HG02884 (cell line): ENCODE data around the gene KRT6C.

Experiments
- ATAC-seq: cut with Tn5 transposase; IDR thresholded peaks from one replicate; pipeline ENCODE4 v1.9.1; 2021; ENCODE audit warnings: mild to moderate bottlenecking, moderate library complexity; ENCODE audit not compliant: unreplicated experiment

Gene KRT6C

GRCh38 chr12:52473768-52474167, at the start of gene KRT6C:
Gene KRT6C, minus strand, starts transcription at chr12:52473805. Its CDS starts 68 bp downstream, at chr12:52473737.
- ATAC-seq = no peak

DNA sequence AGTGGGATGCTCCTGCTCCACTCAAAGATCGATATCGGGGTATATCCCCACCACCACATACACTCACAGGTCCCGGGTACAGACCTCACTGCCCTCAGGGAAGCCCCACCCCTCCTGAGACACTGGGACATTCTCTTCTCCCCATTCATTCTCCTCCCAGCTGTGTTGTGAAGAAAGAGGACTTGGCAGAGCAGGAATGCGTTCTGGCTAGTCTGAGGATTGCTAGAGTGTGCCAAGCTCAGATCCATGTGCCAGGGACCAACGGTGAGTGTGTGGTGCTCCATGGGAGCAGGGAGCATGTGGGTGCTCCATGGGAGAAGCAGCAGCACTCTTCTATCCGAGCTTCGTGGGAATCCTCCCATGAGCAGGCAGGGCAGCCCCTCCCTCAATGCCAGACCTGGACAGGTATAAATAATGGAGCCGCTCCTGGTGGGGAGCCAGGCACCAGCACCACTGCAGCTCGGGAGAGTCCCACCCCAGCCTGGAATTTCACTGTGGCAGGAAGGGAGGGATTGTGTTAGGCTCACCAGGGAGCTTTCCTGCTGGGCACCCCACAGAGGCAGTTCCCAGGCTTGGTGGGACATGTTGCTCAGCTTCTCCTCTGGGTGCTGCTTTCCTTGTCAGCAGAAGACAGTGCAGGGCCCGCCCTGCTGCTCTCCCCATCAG, 48.9 kb upstream of the KRT6C start:
- no peak for ATAC-seq

DNA sequence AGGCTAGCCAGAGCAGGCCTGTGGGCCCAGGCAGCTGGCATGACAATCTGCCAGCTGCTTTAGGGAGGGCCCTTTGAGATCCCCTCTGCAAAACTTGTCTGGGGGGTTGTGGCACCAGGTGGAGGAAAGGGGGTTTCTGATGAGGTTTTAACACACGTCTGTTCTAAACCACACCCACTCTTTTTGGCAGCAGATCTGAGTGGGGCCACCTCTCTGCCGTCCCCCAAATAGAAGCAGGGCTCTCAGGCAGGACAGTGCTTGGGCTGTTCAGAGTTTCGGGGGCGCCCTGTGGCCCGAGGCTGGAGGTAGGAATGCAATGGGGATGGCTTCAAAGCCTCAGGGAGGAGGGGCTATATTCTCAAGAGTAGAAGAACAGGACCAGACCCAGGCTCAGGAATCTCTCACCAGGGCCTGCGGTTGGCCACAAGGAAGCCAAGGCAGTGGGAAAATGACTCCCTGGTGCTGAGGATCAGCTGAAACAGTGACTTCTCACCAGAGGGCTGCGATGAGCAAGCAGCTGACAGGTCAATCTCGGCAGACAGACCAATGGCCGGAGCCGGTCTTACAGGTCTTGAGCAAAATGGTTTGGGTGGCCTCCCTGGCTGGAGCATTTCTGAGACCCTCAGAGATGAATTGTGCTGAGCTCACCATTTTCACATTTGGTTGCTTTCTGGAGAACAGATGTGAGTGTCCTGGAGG, 48.1 kb upstream of the KRT6C start:
- ATAC-seq = no peak

DNA sequence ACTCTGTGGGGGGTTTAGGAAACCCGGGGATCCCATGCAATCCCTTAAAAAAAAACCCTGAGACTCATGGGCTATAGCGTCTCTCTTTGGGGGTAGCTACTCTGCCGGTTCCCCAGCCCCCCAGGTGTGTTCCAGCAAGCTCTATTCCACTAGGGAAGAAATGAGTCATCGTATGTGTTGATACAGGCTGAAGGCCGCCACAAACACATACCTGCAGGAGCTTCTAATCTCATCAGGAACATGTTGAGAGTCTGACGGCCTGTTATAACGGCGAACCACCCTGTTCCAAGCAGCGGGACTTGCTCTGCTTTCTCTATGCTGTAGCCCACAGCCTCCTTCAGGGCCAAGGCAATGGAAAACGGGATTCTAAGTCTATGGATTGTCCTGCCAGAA, 47.6 kb upstream of the KRT6C start:
- no peak for ATAC-seq

DNA sequence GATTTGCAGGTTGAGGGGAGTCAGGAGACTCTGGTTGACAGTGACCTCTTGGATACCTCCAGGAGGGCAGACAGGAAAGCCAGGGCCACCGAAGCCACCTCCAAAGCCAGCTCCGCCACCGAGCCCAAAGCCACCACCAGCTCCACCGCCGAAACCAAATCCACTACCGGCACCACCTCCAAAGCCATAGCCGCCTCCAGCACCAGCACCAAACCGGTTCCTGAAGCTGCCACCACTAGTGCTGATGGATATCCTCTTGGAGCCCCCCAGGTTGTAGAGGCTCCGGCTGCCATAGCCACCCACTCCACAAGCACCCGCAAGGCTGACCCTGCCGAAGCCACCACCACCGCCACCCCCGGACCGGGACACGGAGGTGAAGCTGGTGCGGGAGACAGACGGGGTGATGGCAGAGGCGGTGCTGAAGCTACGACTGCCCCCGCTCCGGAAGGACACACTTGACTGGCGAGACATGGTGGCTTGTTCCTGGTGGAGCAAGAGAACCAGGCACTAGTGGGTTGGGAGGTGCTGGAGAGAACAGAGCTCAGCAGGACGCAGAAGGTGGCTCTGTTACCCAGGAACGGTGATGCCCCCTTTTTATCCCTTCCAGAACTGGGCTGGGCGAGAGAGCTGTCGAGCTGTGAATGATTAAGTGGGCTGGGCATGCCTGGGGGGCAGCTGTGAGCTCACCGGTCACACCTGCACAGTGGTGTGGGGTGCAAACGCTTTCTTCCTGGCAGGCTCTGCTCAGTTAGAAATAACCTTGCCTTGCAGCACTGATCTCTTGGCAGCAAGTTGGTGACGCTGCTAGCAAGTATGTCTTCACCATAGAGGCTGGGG, 46.4 kb upstream of the KRT6C start, which contains the start of gene KRT5:
TSS of gene KRT5 (minus strand) at position 569 of the 837 bp plus-strand sequence. CDS start at position 471, 98 bp downstream.
- ATAC-seq = no peak

DNA sequence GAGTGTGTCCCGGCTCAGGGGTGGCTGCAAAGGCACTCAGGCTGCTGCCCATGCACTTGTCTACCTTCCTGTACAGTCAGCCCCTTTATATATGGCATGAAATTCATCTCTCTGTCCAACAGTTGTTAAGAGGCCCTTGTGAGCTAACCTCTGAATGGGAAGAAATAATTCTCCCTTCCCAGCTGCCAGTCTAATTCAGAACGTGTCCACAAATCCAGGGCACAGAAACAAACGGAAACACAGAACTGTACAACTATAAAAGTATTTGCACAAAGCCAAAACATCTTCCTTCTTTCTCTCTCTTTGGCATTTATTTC, 45.7 kb upstream of the KRT6C start:
- no peak for ATAC-seq

DNA sequence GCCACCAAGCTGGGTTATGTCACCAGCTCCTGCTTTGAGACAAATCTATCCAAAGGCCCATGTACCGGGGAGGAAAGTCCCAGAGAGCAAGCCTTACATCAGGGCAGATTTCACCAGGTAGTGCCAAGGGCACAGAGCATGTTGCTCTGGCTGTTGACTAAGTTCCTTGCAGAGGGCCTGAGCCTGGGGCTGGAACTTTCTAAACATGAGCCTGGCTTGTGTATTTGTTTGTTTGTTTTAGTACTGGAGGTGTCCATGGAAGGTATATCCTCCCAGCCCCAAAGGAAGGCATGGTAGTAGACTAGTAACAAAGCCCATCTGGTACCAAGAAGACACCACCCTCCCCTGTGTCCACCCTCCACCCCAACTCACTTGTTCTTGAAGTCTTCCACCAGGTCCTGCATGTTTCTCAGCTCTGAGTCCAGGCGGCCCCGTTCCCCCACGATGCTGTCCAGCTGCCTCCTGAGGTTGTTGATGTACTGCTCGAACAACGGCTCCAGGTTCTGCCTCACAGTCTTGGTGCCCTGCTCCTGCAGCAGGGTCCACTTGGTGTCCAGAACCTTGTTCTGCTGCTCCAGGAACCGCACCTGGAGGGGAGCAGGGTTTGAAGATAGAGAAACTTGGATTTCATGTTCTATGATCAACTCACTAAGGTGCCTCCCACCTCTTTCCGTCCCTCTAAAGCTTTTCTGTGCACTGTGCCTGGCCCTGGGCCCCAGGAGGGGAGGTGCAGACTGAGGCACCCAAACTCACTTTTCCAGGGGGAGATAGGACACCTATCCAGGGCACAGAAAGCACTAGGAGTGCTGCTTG, 45.2 kb upstream of the KRT6C start:
- ATAC-seq = no peak

GRCh38 chr12:52517888-52518287, 44.3 kb upstream of the KRT6C start:
- ATAC-seq = no peak

GRCh38 chr12:52517005-52517835, 43.6 kb upstream of the KRT6C start:
- ATAC-seq = no peak

DNA sequence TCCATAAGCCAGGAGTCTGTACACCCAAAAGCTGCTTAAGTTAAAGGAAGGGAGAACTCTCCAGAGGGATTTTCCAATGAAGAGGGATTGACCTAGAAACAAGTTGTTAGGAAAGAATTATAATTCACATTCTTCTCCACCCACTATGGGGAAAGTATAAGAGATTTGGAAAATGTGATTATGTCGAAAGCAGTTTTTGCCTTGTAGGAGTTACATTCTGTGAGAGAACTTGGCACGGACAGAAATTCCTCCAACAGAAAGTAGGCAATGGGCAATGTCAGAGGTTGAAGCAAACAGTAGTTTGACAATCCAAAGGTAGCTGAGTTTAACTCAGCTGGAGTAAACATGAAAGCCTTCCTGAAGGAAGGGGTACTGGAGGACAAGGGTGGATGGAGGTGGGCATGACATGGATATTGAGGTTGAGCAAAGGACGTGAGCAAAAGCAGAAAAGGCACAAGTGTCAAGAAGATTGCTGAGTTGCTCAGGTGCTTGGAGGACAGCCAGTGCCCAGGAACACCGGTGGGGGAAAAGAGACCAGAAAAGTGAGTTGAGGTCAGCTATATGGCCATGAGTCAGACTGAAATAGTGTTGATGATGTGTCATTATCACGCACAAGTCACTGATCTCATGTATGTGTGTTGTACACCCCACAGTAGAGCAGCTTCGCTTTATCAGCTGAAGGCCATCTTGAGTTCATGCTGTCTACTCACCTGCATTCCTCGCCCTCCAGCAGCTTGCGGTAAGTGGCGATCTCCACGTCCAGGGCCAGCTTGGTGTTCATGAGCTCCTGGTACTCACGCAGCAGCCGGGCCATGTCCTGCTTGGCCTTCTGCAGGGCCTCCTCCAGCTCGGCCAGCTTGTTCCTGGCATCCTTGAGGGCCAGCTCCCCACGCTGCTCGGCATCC, 42.6 kb upstream of the KRT6C start:
- no peak for ATAC-seq

DNA sequence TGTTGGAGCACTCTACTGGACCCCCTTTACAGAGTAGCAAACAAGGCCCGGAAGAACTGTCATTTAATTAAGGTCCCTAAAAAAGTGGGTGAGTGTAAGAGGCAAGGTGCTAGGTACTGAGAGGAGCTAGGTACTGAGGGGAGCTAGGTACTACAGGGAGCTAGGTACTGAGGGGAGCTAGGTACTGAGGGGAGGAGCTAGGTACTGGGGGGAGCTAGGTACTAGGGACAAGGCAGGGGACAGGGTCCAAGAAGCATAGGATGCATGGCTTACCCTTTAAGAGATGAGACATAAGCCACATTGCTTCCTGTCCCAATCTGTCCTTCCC, 41.7 kb upstream of the KRT6C start:
- ATAC-seq = no peak

GRCh38 chr12:52514471-52515318, 41.1 kb upstream of the KRT6C start:
- ATAC-seq = no peak

DNA sequence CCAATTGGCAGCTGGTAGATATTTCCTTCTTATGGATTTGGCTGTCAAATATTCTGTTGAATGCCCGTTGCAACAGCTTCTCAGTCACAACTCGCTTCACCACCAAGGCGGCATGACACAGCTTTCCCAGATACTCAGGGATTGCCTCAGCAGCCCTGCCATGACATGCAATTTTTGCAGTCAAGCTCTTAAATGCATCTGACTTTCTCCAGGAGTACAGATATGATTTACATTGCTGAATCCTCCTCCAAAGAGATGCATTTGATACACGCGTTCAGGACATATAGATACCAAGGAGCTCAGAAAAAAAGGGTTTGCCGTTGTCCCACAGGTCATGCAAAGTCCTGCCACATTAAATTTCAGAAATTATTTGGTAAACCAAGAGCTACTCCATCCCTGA, 40.1 kb upstream of the KRT6C start:
- ATAC-seq = no peak

DNA sequence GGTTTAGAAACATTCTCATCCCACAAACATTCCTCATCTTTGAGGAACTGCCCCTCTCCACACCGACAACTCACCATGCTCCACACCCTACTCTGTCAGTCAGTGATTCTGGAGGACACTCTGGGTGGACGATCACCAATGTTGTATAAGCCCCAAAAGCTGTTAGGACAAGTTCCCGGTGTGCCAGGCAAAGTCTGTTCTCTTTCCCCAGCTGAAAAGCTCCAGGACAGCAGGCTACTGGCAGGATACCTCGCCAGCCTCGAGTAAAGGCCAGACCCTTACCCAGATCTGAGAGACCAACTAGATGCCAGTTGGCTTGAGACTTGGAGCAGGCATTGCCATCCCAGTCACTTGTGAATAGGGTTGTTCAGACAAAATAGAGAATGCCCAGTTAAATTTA, 34.6 kb upstream of the KRT6C start:
- no peak for ATAC-seq

GRCh38 chr12:52506858-52507715, 33.5 kb upstream of the KRT6C start:
- no peak for ATAC-seq

GRCh38 chr12:52502877-52503276, 29.3 kb upstream of the KRT6C start:
- ATAC-seq = no peak

DNA sequence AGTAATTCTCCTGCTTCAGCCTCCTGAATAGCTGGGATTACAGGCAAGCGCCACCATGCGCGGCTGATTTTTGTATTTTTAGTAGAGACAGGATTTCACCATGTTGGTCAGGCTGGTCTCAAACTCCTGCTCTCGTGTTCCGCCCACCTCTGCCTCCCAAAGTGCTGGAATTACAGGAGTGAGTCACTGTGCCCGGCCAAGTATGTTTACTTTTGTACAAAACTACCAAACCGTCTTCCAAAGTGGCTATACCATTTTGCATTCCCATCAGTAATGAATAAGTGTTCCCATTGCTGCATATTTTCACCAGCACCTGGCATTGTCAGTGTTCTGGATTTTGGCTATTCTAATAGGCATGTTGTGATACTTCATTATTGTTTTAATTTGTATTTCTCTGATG, 27.9 kb upstream of the KRT6C start:
- no peak for ATAC-seq
